GM12874 (cell line): ENCODE measurements around the gene IGBP1.

Experiments used
- CTCF ChIP-seq: IDR thresholded peaks from 2 replicates; pipeline ENCODE4 v1.5.1; 2011; ENCODE audit warnings: low read depth, mild to moderate bottlenecking, control low read depth, low read length, moderate library complexity; ENCODE audit not compliant: insufficient read depth

The IGBP1 gene

GRCh38 chrX:70171624-70172023, 38.4 kb downstream of the IGBP1 start:
- TF ChIP-seq CTCF = no peak

GRCh38 chrX:70172221-70172620, 39.0 kb downstream of the IGBP1 start:
- no peak for TF ChIP-seq CTCF

GRCh38 chrX:70172964-70173363, 39.7 kb downstream of the IGBP1 start:
- TF ChIP-seq CTCF = no peak

- TF ChIP-seq CTCF = no peak
These were observed 41.5 kb downstream of the IGBP1 start for GRCh38 chrX:70174754-70175153.

- TF ChIP-seq CTCF = no peak
These were observed 42.1 kb downstream of the IGBP1 start for GRCh38 chrX:70175338-70175737.

GRCh38 chrX:70176938-70177533, 43.8 kb downstream of the IGBP1 start, which contains the start of gene DGAT2L6:
Gene DGAT2L6, plus strand, starts transcription at chrX:70177483. Its CDS starts 100 bp downstream, at chrX:70177583.
- no peak for TF ChIP-seq CTCF

- TF ChIP-seq CTCF = no peak
These were observed 49.8 kb downstream of the IGBP1 start for GRCh38 chrX:70183091-70183490.

GRCh38 chrX:70190225-70190624, 57.0 kb downstream of the IGBP1 start:
- no peak for TF ChIP-seq CTCF
